Neural progenitor cell (in vitro differentiated cells): ENCODE results near the gene PRR7. TPM values are rescaled to one million over a fixed set of nuclear protein-coding genes. Genes with fewer than 3 reads are reported as not detected.

Experiments
- DNase-seq: peaks from one replicate; pipeline ENCODE4 v3.0.0-alpha.2; 2016; ENCODE audit warnings: low spot score
- H2AFZ ChIP-seq: fragments of 200-600 bp; sonication (generic); replicated peaks from 2 replicates; pipeline ENCODE4 v1.6.1; 2016; ENCODE audit warnings: antibody characterized with exemption
- H3F3A ChIP-seq: fragments of 200-600 bp; sonication (generic); 2 replicates; pipeline ENCODE4 v1.6.1; 2016; ENCODE audit warnings: antibody characterized with exemption, low read depth
- H3K27ac ChIP-seq: fragments of 200-600 bp; sonication (generic); 2 replicates; pipeline ENCODE4 v1.5.1; 2016; ENCODE audit warnings: mild to moderate bottlenecking
- H3K27me3 ChIP-seq: fragments of 200-600 bp; sonication (generic); 2 replicates; pipeline ENCODE4 v1.6.1; 2016; ENCODE audit warnings: mild to moderate bottlenecking, moderate library complexity
- H3K36me3 ChIP-seq: fragments of 200-600 bp; sonication (generic); 2 replicates; pipeline ENCODE4 v1.5.1; 2016
- H3K4me1 ChIP-seq: fragments of 200-600 bp; sonication (generic); 2 replicates; pipeline ENCODE4 v1.6.1; 2016; ENCODE audit warnings: mixed run types
- H3K4me2 ChIP-seq: fragments of 200-600 bp; sonication (generic); 2 replicates; pipeline ENCODE4 v1.6.1; 2016
- H3K4me3 ChIP-seq: fragments of 200-600 bp; sonication (generic); 2 replicates; pipeline ENCODE4 v1.5.1; 2016
- H3K79me2 ChIP-seq: fragments of 200-600 bp; sonication (generic); 2 replicates; pipeline ENCODE4 v1.6.1; 2016; ENCODE audit warnings: low read depth
- H3K9ac ChIP-seq: fragments of 200-600 bp; sonication (generic); 2 replicates; pipeline ENCODE4 v1.6.1; 2016
- H3K9me3 ChIP-seq: fragments of 200-600 bp; sonication (generic); 2 replicates; pipeline ENCODE4 v1.5.1; 2016; ENCODE audit warnings: low read depth
- H4K20me1 ChIP-seq: fragments of 200-600 bp; sonication (generic); 2 replicates; pipeline ENCODE4 v1.6.1; 2016; ENCODE audit warnings: low read depth
- H3K27ac Mint-ChIP-seq: 3 replicates; pipeline ENCODE4 v1.8.0; 2021; ENCODE audit warnings: mixed read lengths
- H3K27me3 Mint-ChIP-seq: 2 replicates; pipeline ENCODE4 v1.8.0; 2022; ENCODE audit warnings: low read depth, mild to moderate bottlenecking, inconsistent platforms, moderate library complexity, mixed read lengths; ENCODE audit not compliant: insufficient read depth
- H3K36me3 Mint-ChIP-seq: 3 replicates; pipeline ENCODE4 v1.8.0; 2021; ENCODE audit warnings: mixed read lengths
- H3K4me1 Mint-ChIP-seq: 3 replicates; pipeline ENCODE4 v1.8.0; 2021; ENCODE audit warnings: mixed read lengths
- H3K4me3 Mint-ChIP-seq: 3 replicates; pipeline ENCODE4 v1.8.0; 2021; ENCODE audit warnings: mild to moderate bottlenecking, moderate library complexity, mixed read lengths
- H3K9me3 Mint-ChIP-seq: 3 replicates; pipeline ENCODE4 v1.8.0; 2020; ENCODE audit warnings: mixed read lengths
- EZH2 ChIP-seq: fragments of 200-600 bp; sonication (generic); IDR thresholded peaks from 2 replicates; pipeline ENCODE4 v1.6.1; 2017; ENCODE audit warnings: antibody characterized with exemption, mild to moderate bottlenecking, moderate library complexity
- EZH2phosphoT487 ChIP-seq: fragments of 200-600 bp; sonication (generic); IDR thresholded peaks from 2 replicates; pipeline ENCODE4 v1.6.1; 2017; ENCODE audit warnings: antibody characterized with exemption
- total RNA-seq: library from RNA; depleted of rRNA; stranded (reverse); fragments of >200 nt; gene quantifications from 2 replicates; pipeline ENCODE4 v1.2.3, GENCODE V29; 2015; ENCODE audit warnings: low replicate concordance
- TF ChIP-seq, protein P1 (sequence below): fragments of 200-600 bp; sonication (generic); IDR thresholded peaks from 2 replicates; pipeline ENCODE4 v1.5.1; 2017; ENCODE audit warnings: antibody characterized with exemption, mild to moderate bottlenecking

Gene PRR7
- total RNA-seq, 1 donor from 2014 or later, result 4.5 TPM

DNA sequence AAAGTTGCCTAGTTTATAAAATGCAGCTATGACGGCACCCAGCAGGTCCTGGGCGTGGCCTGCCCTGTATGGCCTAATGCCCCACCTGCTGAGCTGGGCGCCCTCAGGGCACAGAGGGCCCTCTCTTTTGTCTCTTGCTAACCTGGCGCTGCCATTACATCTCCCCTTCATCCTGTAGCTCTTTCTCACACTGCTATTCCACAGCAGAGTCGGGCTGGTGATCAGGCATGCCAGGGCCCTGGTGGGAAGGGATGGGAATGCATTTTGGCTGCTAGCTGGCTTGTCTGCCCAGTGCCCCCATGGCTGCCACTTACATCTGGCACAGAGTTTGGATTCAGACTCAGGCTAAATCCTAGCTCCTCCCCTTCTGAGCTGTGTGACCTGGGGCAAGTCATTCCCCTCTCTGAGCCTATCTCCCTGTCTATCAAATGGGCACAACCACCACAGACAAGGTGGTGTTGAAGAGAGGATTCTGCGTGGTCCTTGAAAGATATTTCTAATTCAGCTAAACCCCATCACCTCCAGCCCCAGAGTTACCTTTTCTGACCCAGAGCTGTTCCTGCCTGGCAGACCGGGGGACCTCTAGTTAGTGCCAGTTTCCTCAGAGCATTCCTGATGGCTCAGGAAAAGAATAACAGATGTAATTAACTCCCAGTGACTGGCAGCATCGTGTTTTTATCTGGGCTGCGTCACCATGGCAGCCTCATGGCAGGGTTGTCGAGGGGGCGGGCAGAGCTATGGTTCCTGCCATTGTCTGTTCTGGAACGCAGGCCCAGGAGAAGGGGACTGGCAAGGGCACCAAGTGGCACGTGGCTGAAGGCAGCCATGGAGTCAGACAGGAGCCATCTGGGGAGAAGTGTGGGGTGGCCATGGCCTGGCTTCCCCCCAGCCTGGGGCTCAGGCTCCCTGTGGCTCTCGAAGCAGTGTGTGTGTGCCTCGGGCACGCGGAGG, 6.3 kb downstream of the PRR7 start:
- Histone ChIP-seq H4K20me1 (peaks cover 49% of the 10 kb centered on the region), H3K4me3 (no peak overlapping the region), H3K4me2 (peak overlapping the region; percentile 84), H3F3A (peaks cover 56% of the 10 kb centered on the region), H3K9me3 (no peaks in the 10 kb centered on the region), H3K36me3 (peaks cover 4% of the 10 kb centered on the region), H3K4me1 (peaks cover 15% of the 10 kb centered on the region), H3K27ac (no peak overlapping the region), H3K9ac (no peak overlapping the region), H2AFZ (no peak overlapping the region), H3K27me3 (no peaks in the 10 kb centered on the region), H3K79me2 (peaks cover 11% of the 10 kb centered on the region)
- Mint-ChIP-seq H3K9me3 (no peaks in the 10 kb centered on the region), H3K4me3 (peak overlapping the region; percentile 84), H3K36me3 (peaks cover 11% of the 10 kb centered on the region), H3K4me1 (peaks cover 57% of the 10 kb centered on the region), H3K27me3 (peaks cover 25% of the 10 kb centered on the region), H3K27ac (no peak overlapping the region)
- DNase-seq, result no peak
- TF ChIP-seq EZH2phosphoT487 (no peak), EZH2 (no peak)
- TF ChIP-seq, protein P1, sequence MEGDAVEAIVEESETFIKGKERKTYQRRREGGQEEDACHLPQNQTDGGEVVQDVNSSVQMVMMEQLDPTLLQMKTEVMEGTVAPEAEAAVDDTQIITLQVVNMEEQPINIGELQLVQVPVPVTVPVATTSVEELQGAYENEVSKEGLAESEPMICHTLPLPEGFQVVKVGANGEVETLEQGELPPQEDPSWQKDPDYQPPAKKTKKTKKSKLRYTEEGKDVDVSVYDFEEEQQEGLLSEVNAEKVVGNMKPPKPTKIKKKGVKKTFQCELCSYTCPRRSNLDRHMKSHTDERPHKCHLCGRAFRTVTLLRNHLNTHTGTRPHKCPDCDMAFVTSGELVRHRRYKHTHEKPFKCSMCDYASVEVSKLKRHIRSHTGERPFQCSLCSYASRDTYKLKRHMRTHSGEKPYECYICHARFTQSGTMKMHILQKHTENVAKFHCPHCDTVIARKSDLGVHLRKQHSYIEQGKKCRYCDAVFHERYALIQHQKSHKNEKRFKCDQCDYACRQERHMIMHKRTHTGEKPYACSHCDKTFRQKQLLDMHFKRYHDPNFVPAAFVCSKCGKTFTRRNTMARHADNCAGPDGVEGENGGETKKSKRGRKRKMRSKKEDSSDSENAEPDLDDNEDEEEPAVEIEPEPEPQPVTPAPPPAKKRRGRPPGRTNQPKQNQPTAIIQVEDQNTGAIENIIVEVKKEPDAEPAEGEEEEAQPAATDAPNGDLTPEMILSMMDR, result no peak

GRCh38 chr5:177453852-177454396, 7.3 kb downstream of the PRR7 start:
- peak overlapping the region; percentile 84 for H3K4me3 Mint-ChIP-seq
- peaks cover 11% of the 10 kb centered on the region for H3K79me2 ChIP-seq
- H3K27me3 Mint-ChIP-seq, result peaks cover 20% of the 10 kb centered on the region
- no peak overlapping the region for H3K27ac ChIP-seq
- peaks cover 11% of the 10 kb centered on the region for H3K36me3 Mint-ChIP-seq
- H2AFZ ChIP-seq, result no peak overlapping the region
- H4K20me1 ChIP-seq, result peaks cover 52% of the 10 kb centered on the region
- no peaks in the 10 kb centered on the region for H3K9me3 Mint-ChIP-seq
- no peak for TF ChIP-seq EZH2phosphoT487
- TF ChIP-seq, protein P1, result no peak
- TF ChIP-seq EZH2, result no peak
- no peak overlapping the region for H3K9ac ChIP-seq
- no peak for DNase-seq
- H3K4me1 ChIP-seq, result peaks cover 14% of the 10 kb centered on the region
- no peak overlapping the region for H3K27ac Mint-ChIP-seq
- H3K4me2 ChIP-seq, result peak overlapping the region; percentile 84
- H3K36me3 ChIP-seq, result peaks cover 4% of the 10 kb centered on the region
- no peaks in the 10 kb centered on the region for H3K27me3 ChIP-seq
- peaks cover 52% of the 10 kb centered on the region for H3K4me1 Mint-ChIP-seq
- H3K9me3 ChIP-seq, result no peaks in the 10 kb centered on the region
- peaks cover 56% of the 10 kb centered on the region for H3F3A ChIP-seq
- H3K4me3 ChIP-seq, result peak overlapping the region; percentile 57

- peak overlapping the region; percentile 84 for H3K4me2 ChIP-seq
- peak; percentile 95 for DNase-seq
- no peak overlapping the region for H3K9ac ChIP-seq
- H3K4me1 ChIP-seq, result peaks cover 14% of the 10 kb centered on the region
- no peaks in the 10 kb centered on the region for H3K9me3 ChIP-seq
- no peak overlapping the region for H2AFZ ChIP-seq
- Mint-ChIP-seq H3K36me3 (peaks cover 11% of the 10 kb centered on the region), H3K9me3 (no peaks in the 10 kb centered on the region), H3K4me3 (peak overlapping the region; percentile 84), H3K4me1 (peaks cover 50% of the 10 kb centered on the region), H3K27ac (no peak overlapping the region), H3K27me3 (peaks cover 20% of the 10 kb centered on the region)
- TF ChIP-seq EZH2phosphoT487 (no peak), EZH2 (peak; percentile 31)
- TF ChIP-seq, protein P1, result peak; percentile 83
- peaks cover 52% of the 10 kb centered on the region for H4K20me1 ChIP-seq
- peaks cover 11% of the 10 kb centered on the region for H3K79me2 ChIP-seq
- H3F3A ChIP-seq, result peaks cover 57% of the 10 kb centered on the region
- H3K27ac ChIP-seq, result peak overlapping the region; percentile 16
- peak overlapping the region; percentile 57 for H3K4me3 ChIP-seq
- H3K27me3 ChIP-seq, result no peaks in the 10 kb centered on the region
- peaks cover 4% of the 10 kb centered on the region for H3K36me3 ChIP-seq
These were observed 7.9 kb downstream of the PRR7 start for GRCh38 chr5:177454397-177455035.
